Left lobe of liver (tissue), 2 donors: ENCODE results near the gene RYR1. TPM values are rescaled to one million over a fixed set of nuclear protein-coding genes. Genes with fewer than 3 reads are reported as not detected.
"Not testable (repeated sequence)": the region's sequence is repeated elsewhere in the genome, so short reads cannot be mapped to it uniquely, and the experiment has no call there.

Experiments used
- ATAC-seq: fragments of 200-7000 bp; cut with Tn5 transposase; one replicate; pipeline ENCODE4 v1.9.1; 2020; ENCODE audit warnings: mild to moderate bottlenecking, moderate library complexity
- DNase-seq: peaks from one replicate; pipeline ENCODE4 v3.0.0-alpha.2; 2020; ENCODE audit warnings: low spot score
- total RNA-seq: library from RNA; stranded (reverse); gene quantifications from one replicate; pipeline ENCODE4 v1.2.1, GENCODE V29; 2021
- donor health status: DM: no; HTN: no; CAD: no; lungs with moderate emphysema.
- donor health status: DM: no; HTN: yes; CAD: no.

The RYR1 gene
- total RNA-seq, 1 donor from 2014 or later = 0.68 TPM

- DNase-seq (no peak), ATAC-seq (no peak)
These were observed 8.2 kb upstream of the RYR1 start for GRCh38 chr19:38425222-38425809.

- ATAC-seq (peak; percentile 41), DNase-seq (no peak)
These were observed 7.6 kb upstream of the RYR1 start, which contains the start of gene RASGRP4 for GRCh38 chr19:38425810-38426466. RASGRP4 (minus strand) TSS chr19:38426219; CDS start chr19:38426091, 128 bp downstream.

GRCh38 chr19:38427035-38427677, 6.3 kb upstream of the RYR1 start:
- ATAC-seq, DNase-seq: not testable (repeated sequence)

- no peak for DNase-seq
- ATAC-seq = no peak
These were observed 4.3 kb upstream of the RYR1 start for GRCh38 chr19:38429055-38429810.

DNA sequence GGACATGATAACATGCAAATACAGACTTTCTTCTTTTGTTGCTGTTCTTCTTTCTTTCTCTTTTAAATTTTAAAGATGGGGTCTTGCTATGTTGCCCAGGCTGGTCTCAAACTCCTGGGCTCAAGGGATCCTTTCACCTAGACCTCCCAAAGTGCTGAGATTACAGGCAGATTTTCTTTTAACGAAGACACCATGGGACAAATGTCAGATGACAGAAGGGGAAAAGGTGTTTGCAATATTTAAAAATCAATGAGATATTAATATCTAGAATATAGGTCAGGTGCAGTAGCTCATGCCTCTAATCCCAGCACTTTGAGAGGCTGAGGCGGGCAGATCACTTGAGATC, 3.7 kb upstream of the RYR1 start:
- ATAC-seq = no peak
- DNase-seq = no peak

GRCh38 chr19:38430931-38431330, 2.6 kb upstream of the RYR1 start:
- ATAC-seq (no peak), DNase-seq (no peak)

DNA sequence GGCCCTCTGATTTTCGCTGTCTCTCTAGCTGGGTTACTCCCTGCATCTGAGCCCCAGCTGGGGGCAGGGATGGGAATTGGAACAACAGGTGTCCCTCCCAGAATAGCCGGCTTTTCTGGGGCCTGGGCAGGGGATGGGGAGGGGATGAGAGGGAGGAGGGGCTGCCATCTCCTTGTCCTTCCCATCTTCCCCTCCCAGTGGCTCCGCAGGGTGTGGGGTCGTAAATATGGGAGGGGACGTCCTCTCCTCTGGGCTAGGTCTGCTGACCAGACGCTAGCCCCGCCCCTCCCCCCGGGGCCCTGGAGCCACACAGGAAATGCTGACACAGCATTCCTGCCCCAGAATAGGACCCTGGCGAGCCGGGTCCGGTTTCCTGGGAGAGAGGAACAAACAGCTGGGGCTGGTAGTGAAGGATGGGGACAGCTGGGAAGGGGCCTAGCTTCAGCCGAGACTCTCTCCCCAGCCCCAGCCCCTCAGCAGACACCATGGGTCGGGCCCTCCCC, 1.1 kb downstream of the RYR1 start:
- DNase-seq (no peak), ATAC-seq (peak; percentile 32)

- DNase-seq (no peak), ATAC-seq (no peak)
These were observed 3.8 kb downstream of the RYR1 start for GRCh38 chr19:38437295-38437694.

GRCh38 chr19:38437917-38438316, 4.4 kb downstream of the RYR1 start:
- ATAC-seq (no peak), DNase-seq (no peak)

- DNase-seq = no peak
These were observed 7.1 kb downstream of the RYR1 start for GRCh38 chr19:38440592-38440991.

GRCh38 chr19:38441657-38442348, 8.3 kb downstream of the RYR1 start:
- no peak for ATAC-seq

More at GRCh38 chr19:38440592-38440991, 7.1 kb downstream of the RYR1 start:
- no peak for ATAC-seq

GRCh38 chr19:38442736-38443135, 9.2 kb downstream of the RYR1 start:
- DNase-seq = no peak
- no peak for ATAC-seq

More at GRCh38 chr19:38441657-38442348, 8.3 kb downstream of the RYR1 start:
- DNase-seq = no peak

DNA sequence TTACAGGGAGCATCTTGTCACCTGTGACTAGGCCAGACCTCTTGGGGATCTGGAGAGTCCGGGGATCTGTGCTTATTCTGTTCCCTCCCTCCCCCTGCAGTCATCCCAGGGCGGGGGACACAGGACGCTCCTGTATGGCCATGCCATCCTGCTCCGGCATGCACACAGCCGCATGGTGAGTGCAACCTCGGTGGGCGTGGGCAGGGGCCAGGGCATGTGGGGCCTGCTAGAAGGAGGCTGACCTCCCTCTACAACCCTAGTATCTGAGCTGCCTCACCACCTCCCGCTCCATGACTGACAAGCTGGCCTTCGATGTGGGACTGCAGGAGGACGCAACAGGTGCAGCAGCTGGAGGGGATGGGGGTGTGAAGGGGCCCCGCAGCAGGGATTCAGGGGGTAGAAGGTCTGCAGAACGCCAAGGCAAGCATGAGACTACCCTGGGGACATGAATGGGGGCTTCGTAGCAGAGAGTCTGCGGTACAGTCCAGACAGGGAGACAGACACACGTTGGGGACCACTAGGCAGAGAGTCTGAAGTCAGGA, 10.0 kb downstream of the RYR1 start:
- DNase-seq (no peak), ATAC-seq (no peak)

DNA sequence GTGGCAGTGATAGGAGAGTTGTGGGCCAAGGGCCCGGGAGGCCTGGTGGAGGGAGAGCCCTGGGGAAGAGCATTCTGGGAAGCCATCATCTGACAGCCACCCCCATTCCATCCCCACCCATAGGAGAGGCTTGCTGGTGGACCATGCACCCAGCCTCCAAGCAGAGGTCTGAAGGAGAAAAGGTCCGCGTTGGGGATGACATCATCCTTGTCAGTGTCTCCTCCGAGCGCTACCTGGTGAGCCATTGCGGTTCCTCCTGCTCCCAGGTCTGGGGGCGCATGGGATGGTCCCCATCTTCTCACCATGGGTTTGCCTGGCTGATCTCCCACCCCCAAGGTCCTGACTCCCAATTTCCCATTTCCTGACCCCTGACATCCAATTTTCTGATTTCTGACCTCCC, 10.5 kb downstream of the RYR1 start:
- no peak for DNase-seq
- ATAC-seq = no peak

DNA sequence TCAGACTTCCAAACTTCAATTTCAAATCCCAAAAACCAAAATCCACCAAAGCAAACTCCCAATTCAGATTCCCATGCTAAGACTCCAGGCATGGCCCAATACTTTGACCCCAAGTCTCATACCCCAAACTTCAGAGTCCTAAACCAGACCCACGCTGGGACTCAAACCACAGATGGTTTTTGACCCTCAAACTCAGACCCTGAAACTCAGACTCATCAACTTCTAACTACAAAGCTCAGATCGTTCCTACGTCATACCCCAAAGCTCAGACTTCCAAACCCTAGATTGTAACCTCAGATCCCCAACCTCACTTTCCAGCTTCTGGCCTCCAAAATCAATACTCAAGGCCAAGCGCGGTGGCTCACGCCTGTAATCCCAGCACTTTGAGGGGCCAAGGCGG, 11.9 kb downstream of the RYR1 start:
- no peak for ATAC-seq
- no peak for DNase-seq

DNA sequence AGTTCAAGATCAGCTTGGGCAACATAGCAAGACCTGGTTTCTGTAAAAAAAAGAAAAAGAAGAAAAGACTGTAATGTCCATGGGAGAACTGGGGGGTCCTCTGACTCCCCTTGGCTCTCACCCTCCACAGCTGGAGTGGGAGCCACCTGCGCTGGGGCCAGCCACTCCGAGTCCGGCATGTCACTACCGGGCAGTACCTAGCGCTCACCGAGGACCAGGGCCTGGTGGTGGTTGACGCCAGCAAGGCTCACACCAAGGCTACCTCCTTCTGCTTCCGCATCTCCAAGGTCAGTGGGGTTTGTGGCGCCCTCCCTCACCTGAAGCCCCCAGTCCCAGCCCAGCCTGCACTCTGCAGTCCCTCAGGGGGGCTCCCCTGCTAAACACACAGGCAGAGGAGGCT, 14.7 kb downstream of the RYR1 start:
- no peak for ATAC-seq

DNA sequence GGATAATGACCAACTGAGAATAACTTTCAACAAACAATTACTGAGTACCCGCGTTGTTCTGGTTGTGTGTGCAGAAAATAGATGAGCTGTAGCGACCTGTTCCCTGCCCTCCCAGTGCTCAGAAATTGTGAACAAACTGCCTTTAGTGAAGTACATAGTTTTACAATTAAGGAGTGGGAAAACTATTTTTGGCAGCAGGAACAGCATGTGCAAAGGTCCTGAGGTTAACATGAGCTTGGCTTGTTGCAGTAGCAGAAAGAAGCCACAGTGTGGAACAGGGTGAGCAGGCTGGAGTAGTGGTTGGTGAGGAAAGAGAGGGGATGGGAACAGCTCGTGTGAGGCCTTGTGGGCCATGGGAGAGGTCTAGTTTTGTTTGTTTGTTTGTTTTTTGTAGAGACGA, 16.0 kb downstream of the RYR1 start:
- no peak for DNase-seq

More for the DNA sequence above, 14.7 kb downstream of the RYR1 start:
- DNase-seq = no peak

GRCh38 chr19:38451036-38451435, 17.5 kb downstream of the RYR1 start:
- ATAC-seq (no peak), DNase-seq (no peak)

More for the DNA sequence above, 16.0 kb downstream of the RYR1 start:
- no peak for ATAC-seq

- ATAC-seq (no peak), DNase-seq (no peak)
These were observed 18.1 kb downstream of the RYR1 start for GRCh38 chr19:38451629-38452028.
